GM20000 (cell line): ENCODE data around the gene RGS7BP.

Experiments
- DNase-seq: peaks from one replicate; pipeline ENCODE4 v3.0.0; 2012; ENCODE audit warnings: low spot score
- CTCF ChIP-seq: IDR thresholded peaks from 2 replicates; pipeline ENCODE4 v1.5.1; 2012; ENCODE audit warnings: mild to moderate bottlenecking, control low read depth; ENCODE audit errors: extremely low read depth, missing control alignments

Gene RGS7BP

GRCh38 chr5:64516216-64516615, 10.4 kb downstream of the RGS7BP start:
- no peak for DNase-seq
- no peak for TF ChIP-seq CTCF

- TF ChIP-seq CTCF: no peak
- DNase-seq: no peak
These were observed 13.0 kb downstream of the RGS7BP start for GRCh38 chr5:64518793-64519192.

GRCh38 chr5:64519263-64519662, 13.4 kb downstream of the RGS7BP start:
- no peak for DNase-seq
- TF ChIP-seq CTCF: no peak

- no peak for DNase-seq
These were observed 21.1 kb downstream of the RGS7BP start for GRCh38 chr5:64526734-64527439.

GRCh38 chr5:64530076-64530475, 24.3 kb downstream of the RGS7BP start:
- TF ChIP-seq CTCF: no peak
- no peak for DNase-seq

More at GRCh38 chr5:64526734-64527439, 21.1 kb downstream of the RGS7BP start:
- no peak for TF ChIP-seq CTCF

- no peak for TF ChIP-seq CTCF
These were observed 26.4 kb downstream of the RGS7BP start for GRCh38 chr5:64532212-64532611.

GRCh38 chr5:64532657-64533056, 26.8 kb downstream of the RGS7BP start:
- DNase-seq: no peak

More at GRCh38 chr5:64532212-64532611, 26.4 kb downstream of the RGS7BP start:
- no peak for DNase-seq

More at GRCh38 chr5:64532657-64533056, 26.8 kb downstream of the RGS7BP start:
- no peak for TF ChIP-seq CTCF
